Stimulated activated naive CD4-positive, alpha-beta T cell treated with Interleukin-2 at 50 U/mL for 16 hours (primary cell): ENCODE data around the gene ARRDC1.
"Not testable (repeated sequence)": the region's sequence is repeated elsewhere in the genome, so short reads cannot be mapped to it uniquely, and the experiment has no call there.

Experiments
- DNase-seq: peaks from one replicate; lab custom pipeline; 2025; lab: John Stamatoyannopoulos, UW

The ARRDC1 gene, protein sequence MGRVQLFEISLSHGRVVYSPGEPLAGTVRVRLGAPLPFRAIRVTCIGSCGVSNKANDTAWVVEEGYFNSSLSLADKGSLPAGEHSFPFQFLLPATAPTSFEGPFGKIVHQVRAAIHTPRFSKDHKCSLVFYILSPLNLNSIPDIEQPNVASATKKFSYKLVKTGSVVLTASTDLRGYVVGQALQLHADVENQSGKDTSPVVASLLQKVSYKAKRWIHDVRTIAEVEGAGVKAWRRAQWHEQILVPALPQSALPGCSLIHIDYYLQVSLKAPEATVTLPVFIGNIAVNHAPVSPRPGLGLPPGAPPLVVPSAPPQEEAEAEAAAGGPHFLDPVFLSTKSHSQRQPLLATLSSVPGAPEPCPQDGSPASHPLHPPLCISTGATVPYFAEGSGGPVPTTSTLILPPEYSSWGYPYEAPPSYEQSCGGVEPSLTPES

DNA sequence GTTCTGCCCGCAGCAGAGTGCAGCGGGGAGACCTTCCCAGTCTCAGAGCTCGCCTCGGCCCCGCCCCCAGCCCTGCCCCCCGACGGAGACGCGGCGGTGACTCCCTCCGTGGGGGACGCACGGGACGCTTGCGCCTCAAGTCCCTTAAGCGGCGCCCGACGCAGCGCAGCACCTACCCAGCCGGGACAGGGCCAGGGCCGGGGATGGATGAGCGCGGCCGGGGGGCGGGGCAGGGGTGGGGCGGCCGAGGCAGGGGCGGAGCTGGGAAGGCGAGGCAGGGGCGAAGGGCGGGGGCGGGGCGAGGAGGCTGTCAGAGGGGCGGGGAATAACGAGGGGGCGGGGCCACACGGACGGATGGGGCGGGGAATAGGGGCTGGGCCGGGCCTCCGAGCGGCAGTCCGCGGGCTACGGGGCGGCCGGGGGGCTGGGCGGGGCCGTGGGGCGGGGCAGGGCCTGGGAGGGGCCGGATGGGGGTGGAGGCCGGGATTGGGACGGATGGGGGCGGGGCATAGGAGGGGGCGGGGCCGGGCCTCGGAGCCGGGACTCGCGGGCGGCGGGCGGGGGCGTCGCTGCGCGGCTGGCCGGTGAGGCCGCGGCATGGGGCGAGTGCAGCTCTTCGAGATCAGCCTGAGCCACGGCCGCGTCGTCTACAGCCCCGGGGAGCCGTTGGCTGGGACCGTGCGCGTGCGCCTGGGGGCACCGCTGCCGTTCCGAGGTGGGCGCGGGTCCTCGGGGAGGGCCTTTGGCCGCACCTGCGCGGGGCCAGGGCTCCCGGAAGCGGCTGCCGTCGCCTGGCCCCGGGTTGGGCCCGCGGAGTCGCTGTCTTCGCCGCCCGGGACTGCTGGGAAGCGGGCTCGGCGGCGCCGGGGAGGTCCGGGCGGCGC, at the start of gene ARRDC1:
Gene ARRDC1, plus strand, starts transcription at position 566 of the 884 bp plus-strand sequence. Its CDS starts 32 bp downstream, at position 598.
- DNase-seq = peak; percentile 95

DNA sequence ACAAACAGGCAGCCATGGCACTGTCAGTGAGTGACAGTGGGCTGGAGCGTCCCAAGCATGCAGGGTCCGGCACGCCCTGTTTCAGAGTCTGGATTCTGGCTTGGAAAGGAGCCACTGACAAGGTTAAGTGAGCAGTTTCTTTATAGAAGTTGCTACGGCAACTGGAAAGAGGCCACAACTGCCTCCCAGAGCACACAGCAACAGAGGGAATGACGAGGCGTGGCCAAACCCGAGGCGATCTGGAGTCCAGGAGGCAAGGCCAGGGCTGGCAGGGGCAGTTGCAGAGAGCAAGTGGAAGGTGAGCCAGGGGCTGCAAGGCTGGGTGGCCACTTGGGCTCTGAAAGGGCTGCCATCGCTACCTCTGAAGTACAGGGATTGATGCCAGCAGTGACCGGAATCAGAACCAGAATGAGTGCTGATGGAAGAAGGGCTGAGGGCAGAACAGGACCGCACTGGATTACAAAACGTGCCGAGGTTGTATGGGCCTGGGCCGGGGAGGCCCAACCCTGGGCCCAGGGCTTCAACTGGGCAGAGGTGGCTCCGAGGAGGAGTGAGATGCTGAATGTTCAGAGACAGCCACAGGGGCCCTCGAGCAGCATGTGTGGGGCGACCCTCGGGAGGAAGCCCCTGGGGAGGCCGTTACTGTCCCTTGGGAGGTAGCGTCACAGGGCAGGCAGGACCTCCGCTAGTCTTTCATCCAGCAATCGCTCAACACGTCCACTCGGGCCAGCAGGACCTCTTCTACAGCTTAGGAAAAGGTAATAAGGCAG, 49.2 kb upstream of the ARRDC1 start:
- DNase-seq = no peak

DNA sequence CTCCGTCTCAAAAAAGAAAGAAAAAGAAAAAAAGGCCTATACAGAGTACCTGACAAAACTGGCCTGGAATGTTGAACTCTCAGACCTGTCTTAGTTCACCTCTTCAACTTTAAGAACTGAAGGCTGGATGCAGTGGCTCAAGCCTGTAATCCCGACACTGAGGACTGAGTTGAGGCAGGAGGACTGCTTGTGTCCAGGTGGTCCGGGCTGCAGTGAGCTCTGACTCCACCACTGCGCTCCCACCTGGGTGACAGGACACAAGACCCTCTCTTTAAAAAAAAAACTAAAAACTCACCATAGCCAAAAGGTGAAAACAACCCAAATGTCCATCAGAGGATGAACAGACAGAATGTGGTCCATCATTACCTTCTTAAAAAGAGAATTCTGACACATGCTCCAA, 47.4 kb upstream of the ARRDC1 start:
- DNase-seq = no peak

DNA sequence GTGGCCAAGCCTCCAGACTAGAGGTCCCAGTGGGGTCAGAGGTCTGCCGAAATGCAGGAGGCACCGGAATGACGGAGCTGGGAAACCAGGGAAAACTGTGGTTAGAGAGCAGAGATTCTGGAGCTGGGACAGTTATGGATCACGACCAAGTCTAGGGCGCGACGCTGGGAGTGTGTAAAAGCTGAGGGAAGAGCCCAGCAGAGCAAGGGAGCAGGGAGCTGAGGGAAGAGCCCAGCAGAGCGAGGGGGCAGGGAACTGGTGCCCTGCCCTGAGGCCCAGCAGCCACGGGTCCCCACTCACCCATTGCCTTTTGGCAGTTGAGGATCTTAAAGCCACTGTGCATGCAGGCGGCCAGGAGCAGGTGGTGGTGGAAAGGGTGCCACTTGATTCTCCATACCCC, 41.4 kb upstream of the ARRDC1 start:
- no peak for DNase-seq

DNA sequence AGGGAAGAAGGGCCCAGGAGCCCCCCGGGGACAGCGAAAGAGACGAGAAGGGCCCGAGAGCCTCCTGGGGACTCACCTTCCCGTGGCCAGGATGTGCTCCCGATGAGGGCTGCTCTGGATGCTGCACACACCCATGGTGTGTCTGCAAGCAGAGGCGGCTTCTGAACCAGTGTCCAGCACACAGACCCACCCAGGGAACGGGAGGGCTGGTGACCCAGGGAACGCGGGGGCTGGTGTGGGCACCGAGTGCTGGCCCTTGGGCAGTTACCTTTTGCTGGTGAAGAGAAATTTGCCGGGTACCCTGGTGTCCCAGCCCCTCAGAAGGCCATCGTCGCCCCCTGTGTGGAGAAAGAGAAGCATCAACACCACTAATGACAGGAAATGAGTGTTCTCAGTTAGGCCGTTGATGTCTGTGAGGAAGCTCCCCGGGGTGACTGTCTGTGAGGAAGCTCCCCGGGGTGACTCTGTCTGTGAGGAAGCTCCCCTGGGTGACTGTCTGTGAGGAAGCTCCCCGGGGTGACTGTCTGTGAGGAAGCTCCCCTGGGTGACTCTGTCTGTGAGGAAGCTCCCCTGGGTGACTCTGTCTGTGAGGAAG, 40.6 kb upstream of the ARRDC1 start:
- DNase-seq = no peak

DNA sequence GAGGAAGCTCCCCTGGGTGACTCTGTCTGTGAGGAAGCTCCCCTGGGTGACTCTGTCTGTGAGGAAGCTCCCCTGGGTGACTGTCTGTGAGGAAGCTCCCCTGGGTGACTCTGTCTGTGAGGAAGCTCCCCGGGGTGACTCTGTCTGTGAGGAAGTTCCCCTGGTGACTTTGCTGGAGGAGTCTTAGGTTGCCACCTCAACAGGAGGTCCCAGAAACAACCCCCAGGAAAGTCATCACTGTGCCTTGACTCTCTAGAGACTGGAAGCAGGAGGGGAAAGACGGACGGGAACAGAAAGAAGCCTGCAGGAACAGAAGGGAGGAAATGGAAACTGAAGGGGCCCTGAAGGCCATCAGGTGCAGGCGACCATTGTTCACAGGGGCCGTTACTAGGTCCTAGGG, 37.0 kb upstream of the ARRDC1 start:
- not testable (repeated sequence) for DNase-seq

DNA sequence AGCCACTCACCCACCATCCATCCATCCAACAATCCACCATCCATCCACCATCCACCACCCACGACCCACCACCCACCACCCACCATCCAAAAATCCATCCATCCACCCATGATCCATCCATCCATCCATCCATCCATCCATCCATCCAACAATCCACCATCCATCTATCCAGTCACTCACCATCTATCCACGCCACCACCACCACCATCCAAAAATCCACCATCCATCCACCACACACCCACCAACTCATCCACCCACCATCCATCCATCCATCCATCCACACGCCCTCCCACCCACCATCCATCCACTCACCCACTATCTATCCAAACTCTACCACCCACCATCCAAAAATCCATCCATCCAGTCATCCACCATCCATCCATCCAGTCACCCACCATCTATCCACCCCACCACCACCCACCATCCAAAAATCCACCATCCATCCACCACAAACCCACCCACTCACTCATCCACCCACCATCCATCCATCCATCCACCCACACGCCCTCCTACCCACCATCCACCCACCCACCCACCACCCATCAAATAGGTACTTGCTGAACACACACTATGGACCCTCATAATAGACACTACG, 35.8 kb upstream of the ARRDC1 start:
- DNase-seq = no peak

DNA sequence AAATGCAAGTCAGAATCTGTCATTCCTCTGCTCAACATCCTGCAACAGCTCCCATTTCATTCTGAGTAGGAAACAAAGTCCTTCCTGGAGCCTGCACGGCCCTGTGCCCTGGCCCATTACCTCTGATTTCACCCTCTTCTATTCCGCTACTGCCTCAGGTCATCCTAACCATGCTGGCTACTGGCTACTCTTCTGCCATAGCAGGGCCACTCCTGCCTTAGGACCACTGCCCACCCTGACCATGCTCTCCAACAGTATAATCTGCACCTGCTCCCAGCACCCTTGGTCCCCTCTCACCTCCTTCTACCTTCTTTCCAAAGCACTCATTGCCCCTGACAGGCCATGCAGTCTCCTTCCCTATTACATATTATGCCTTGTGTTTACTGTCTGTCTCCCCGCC, 34.9 kb upstream of the ARRDC1 start:
- DNase-seq = no peak

DNA sequence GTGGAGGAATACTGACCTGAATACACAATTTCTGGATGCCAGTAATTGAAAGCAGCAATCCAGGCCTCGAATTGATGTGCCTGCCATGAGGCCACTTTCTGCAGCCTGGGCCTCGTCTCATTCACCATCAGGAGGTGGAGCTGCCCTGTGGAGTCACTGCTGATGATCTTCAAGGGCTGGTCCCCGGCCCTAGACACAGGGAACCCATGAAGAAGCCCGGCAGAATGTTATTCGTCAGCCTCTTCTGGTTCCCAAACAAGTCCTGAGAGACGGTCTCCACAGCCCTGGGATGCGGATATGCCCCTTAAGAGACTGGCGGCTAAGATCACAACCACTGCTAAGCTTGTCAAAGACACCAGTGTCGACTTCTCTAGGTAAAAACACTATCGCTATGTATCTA, 31.3 kb upstream of the ARRDC1 start:
- no peak for DNase-seq

DNA sequence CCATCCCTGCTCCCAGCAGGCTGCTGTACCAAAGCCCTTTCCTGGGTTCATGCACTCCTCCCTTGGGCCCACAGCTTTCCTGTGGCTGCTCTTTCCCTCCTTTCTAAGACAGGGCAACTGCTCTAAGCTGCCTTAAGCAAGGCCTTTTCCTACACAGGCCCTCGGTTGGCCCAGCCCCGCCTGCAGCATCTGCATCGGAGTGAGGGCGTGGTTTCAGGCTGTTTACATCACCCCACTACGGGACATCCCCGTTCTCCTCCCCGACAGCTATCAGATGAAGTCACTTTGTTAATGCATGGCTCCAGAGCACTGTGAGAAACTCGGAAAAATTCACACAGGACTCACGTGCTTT, 30.1 kb upstream of the ARRDC1 start:
- no peak for DNase-seq

DNA sequence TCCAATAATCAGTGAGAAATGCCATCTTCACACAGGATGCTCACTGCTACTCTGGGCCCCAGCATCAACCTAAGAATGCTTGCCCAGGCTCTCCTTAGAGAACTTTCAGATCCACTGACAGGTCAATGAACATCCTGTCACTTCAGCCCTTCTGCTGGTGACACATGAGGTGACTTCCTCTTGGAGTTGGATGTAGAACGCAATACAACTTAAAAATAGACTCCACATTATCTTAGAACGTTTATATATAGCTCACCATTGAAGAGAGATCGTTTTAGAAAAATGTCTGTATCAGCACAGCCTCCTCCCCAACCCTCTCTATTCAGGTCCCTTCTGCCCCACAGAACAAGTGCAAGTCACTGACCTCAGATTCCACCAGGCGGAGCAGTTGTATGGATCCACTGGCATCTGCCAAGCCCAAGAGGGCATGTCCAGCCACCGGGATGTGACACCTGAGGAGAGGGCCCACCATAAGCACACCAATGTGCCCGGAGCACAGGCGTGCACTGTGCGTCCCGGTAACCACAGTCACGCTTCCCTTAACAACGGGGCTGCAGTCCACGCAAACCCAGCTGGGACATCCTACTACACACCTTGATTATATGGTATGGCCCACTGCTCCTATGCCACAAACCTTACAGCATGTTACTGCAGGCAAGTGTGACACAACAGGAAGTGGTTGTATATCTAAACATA, 29.6 kb upstream of the ARRDC1 start:
- no peak for DNase-seq

DNA sequence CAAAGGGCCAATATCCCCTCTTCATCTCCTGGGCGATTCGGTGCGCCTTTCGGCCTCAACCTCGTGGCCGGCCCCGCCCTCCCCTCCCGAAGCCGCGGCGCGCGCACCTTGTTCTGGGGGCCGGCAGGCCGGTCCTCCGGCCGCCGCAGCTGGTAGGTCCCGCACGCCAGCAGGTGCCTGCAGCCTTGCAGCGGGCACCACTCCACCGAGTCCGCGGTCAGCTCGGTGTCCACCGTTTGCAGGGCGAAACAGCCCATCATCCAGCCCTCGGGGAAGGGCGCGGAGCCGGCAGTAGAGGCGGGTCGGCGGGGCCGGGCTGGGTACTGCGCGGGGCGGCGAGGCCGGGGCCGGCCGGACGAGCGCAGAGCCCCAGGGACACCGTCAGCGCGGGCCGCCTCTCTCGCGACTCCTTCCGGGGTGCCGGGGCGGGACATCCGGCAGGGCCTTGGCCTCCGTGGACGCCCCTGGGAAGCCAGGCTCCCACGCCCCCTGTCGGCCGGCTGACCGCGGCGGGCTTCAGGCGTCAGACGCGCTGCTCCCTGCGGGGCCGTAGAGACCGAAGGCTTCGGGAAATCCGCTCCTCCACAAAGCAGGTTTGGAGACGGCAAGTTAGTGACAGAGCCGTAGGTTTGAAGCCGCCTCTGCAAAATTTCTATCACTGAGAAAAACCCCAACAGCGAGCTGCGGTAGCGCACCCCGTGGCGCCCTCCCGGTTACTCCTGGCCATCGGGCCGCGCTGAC, 26.8 kb upstream of the ARRDC1 start, which contains the start of gene DPH7:
Gene DPH7, minus strand, starts transcription at position 408 of the 741 bp plus-strand sequence. Its CDS starts 148 bp downstream, at position 260.
- peak; percentile 96 for DNase-seq

DNA sequence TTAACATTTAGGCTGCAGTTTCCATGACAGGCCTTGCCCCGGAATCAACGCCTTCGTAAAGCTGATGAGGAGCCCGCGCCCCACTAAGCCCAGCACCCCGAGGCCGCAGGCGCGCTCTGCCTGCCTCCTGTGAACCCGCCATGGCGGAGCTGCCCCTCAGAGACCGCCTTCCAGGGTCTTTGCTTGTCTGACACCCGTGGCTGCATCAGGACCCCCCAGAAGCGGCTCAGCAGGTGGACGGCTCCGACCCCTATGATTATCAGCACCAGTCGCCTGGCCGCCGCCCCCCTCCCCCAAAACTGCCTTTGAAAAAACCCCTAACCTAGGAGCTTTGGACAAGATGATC, 26.3 kb upstream of the ARRDC1 start:
- DNase-seq = no peak

DNA sequence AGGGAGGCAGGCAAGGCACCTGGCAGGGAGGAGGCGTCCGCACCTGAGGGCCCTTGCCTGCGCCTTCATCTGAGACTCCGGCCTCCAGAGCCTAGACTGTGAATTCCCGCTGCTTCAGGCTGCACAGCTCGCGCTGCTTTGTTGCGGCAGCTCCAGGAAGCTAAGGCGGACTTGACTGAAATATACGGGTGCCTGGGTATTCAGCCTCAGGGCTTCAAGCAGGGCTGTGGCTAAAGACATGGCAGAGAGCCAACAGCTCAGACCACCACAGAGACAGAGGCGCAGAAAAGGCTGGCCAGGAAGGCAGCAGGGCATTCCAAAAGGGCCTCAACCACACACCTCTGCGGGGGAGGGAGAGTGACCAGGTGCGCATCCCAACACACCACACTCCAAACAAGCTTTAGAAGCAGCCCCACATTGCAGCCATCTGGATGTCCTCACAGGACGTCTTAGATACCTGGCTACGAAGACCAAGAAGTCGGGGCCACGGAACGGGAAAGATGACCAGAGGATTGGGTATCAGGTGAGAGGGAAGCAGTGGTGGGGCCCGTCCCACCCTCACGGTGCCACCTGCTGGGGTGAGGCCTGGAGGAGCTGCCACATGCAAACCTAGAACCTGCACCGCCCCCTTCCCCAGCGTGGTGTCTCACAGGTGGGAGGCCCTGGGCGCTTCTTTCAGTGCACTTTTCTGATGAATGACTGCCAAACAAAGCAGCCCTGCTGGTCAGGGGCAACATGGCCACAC, 25.1 kb upstream of the ARRDC1 start:
- DNase-seq = no peak

DNA sequence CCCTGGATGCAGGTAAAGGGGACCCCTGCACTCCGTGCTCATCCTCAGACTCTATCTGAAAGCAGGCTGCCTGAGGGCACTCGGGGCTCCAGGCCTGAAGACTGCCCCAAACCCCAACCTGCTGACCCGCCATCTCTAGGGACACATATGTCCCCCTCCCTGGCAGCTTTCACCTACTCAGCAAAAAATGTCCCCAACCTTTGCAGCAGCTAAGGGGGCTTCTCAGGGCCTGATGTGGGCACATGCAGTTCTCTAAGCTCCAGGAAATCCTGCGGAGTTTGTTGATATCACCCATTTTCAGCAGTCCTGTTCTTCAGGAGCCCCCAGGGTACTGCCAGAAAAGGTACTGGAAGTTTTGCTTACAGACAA, 24.5 kb upstream of the ARRDC1 start:
- no peak for DNase-seq

DNA sequence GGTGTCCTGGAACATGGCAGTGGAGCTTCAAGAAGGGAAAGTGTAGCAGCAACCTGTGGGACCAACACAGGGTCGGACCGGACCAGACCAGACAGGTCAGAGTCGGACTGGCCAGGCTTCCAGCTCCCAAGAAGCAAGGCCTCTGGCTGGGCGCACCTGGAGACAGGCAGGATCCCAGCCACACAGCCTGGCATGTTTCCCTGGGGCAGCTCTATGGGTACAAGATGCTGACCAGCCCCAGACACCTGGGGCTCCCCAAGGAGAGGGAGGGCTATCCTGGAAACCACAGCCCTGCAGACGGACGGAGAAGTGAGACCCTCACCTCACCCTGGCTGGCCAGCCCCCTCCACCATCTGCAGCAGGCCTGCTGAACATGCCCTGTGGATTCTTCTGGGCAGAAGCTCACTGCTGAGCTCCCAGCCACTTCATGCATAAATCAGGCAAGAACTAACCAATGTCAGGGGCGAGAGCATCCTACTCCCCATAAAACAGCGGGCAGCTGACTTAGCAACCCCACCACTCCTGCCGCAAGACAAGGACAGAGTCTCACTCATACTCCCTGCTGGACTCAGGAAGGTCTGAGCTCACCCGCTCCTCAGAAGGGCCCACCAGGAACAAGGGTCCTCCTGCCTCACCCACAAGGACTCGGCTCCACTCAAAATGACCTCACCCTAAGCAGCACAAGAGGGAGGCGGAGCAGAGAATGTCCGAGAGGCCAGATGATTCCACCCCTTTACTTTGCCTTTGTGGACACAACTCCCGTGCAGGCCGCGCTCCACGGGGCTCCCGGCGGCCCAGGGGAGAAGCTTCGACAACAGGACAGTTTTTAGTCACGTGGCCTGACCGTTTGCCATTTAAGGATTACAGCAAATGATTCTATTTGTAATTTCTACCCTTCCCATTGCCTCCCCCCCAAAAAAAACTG, 23.9 kb upstream of the ARRDC1 start:
- DNase-seq = no peak

DNA sequence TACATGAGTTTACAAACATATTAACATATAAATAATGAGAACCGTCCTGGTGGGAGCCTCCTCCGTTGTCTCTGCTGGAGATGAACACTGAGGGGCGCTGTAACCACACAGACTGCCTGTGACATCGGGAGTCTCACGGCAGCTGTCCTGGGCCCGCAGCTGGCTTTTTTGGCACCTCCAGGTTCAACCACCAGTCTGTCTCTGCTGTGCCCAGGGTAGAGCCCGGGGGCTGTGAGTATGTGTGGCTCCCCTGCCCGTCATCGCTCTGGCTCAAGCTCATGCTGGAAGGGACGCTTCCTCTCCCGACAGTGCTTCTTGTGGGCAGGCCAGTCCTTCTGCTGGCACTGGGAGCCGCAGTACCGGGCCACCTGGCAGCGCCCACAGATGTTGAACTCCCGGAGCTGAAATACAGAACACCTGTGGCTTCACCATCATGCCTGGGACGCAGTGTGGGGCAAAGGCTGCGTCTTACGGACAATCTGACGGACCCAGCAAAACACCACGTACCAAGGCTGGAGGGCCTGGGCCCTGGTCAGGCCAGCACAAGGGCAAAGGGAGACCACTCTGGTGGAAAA, 23.1 kb upstream of the ARRDC1 start:
- DNase-seq = no peak

DNA sequence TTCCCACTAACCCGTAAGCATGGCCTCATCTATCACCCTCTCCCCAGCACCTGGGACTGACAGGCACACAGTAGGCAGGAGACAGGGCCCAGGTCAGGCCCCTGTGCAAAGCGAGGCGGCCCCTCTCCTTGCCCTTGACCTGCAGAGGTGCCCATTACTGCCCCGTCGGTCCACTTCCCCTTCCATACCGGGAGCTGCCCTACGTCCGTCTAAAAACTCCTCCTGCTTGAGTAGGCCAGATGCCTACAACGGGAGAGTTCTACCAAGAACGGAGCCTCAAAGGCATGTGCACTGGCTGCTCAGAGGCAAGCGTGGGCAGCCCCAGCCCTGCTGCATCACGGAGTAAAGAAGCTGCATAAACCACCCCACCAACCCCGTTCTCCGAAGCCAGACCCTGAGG, 22.1 kb upstream of the ARRDC1 start:
- DNase-seq = no peak
